HG02970 (cell line): ENCODE measurements around the gene DACT3.

Source experiments
- ATAC-seq: cut with Tn5 transposase; IDR thresholded peaks from one replicate; pipeline ENCODE4 v1.9.1; 2021; ENCODE audit warnings: mild to moderate bottlenecking, moderate library complexity, moderate number of reproducible peaks; ENCODE audit not compliant: unreplicated experiment, low FRiP score

The DACT3 gene

GRCh38 chr19:46661020-46661731 lies at the start of gene DACT3:
Gene DACT3 (minus strand): TSS chr19:46661182. CDS start chr19:46661064, 118 bp downstream.
- ATAC-seq, result peak; percentile 93

GRCh38 chr19:46710687-46711086 lies 49.7 kb upstream of the DACT3 start:
- no peak for ATAC-seq

GRCh38 chr19:46704379-46705076 lies 43.5 kb upstream of the DACT3 start:
- ATAC-seq, result no peak

DNA sequence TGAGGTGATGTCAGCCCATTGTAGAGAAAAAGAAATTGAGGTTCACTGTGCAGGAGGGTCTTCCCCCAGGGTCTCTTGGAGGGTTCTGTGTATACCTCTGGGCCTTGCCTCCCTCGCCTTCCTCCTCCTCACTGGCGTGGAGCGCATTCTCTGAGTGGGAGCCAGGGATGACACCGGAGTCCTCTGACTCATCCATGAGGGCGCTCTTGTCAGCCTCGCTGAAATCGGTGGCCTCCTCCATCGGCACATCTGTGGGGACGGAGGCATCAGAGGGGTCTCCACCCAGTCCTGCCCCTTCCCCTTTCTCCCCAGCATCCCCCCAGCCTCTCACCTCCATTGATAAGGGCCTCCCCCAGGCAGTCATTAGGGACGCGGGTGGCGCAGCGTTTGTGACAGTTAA lies 39.7 kb upstream of the DACT3 start:
- no peak for ATAC-seq

DNA sequence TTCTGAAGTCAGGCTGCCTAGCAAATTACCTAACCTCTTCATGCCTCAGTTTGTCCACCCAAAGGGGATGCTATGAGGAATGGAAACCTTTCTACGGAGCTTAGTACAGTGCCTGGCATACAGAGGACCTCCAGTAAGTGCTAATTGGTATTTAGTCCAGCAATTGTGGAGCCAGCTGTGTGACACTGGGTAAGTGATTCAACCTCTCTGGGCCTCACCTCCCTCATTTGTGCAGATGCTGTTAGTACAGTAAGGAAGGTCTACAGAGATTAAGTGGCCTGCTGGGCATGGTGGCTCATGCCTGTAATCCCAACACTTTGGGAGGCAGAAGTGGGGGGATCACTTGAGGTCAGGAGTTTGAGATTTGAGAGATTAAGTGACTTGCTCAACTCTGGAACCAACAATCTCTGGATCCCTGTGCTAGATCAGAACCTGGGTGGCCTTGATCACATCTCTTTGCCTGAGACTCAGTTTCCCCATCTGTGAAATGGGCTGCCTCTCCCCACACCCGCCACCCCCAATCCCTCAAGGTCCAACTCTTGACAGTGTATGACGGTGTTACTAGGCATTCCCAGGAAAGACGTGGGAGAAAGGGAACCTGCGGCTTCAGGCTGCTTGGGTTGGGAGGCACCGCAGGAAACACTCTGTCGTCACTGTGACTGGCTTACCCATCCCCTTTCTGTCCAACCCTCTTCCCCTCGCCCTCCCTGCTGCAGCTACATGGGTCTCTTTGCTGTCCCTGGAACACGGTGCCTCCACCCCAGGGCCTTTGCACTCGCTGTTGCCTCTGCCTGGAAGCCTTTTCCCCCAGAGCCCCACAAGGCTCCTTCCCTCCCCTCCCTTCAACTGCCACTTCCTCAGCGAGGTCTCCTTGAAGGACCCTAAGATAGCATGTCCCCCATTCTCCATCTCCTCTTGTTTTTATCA lies 37.7 kb upstream of the DACT3 start:
- ATAC-seq, result no peak

DNA sequence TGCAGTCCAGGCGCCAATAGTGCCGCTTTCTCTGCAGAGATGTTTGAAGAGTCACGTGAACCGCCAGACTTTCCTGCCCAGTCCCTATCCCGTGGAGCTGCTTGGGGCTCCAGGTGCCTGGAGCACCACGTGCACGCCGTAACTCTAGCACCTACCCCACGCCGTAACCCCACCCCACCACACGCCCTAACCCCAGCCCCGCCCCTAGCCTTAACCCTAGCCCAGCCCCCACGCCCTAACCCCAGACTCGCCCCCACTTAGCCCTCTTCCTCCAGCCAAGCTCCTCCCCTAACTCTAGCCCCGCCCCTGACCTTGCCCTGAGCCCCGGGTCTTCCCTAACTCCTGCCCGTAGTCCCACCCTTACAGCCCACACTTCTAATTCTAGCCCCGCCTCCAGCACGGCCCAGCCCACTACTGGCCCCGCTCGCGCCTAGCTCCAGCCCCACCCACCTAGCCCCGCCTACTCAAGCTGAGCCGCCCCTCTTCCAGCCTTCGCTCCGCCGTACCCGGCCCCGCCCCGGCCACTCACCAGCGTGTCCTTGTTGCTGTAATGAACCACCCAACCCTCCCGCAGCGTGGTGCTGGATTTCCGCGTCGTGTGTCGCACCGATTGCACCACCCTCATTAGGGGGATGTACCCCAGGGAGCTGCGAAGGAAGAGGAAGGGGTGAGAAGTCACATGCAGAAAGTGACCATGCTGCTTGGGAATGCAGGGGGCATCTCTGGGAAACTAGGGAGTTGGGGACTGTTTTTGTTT lies 36.4 kb upstream of the DACT3 start:
- no peak for ATAC-seq

DNA sequence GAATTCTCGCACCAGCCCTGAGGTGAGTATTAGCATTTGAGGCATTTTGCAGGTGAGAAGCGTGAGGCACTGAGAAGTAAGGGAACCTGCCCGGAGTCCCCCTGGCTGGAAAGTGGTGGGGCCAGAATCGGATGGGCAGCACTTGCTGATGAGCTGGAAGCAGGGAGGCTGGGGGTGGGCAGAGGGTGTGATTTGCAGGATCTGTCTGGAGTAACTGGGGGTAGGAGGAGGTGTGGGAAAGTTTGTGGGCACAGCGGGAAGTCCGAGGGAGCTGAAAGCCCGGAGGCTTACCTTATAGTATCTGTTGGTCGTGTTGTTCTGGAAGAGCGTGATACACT lies 35.9 kb upstream of the DACT3 start:
- ATAC-seq, result no peak

DNA sequence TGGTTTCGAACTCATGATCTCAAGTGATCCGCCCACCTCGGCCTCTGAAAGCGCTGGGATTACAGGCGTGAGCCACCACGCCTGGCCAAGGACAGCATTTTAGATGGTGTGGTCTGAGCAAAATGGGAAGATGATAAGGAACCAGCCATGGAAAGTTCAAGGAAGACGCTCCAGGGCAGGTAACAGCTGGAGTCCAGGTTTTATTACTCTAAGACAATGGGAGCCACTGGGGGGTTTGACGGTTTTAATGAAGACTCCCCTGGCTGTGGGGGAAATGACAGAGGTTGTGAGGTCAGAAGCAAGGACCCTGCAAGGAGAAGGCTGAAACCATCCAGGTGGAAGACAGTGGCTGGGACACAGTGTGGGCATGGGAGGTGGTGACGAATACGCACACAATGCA lies 35.1 kb upstream of the DACT3 start:
- ATAC-seq, result no peak

DNA sequence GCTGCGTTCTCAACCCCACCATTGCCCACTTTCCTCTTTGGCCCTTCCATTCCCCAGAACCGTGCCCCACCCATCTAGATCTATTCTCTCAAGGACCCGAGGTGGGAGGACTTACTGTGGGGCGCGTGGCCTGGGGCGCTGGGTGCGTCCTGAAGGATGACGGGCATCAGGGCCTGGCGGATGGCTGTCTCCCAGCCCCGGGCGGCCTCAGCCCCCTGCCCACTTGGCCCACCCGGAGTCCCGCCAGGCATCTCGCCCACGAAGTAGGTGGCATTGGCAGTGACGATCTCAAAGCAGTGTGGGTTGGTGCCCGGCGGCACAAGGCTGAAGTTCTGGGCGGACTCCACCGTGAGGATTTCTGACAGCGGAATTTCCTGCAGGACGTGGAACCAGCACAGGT lies 32.8 kb upstream of the DACT3 start:
- no peak for ATAC-seq

DNA sequence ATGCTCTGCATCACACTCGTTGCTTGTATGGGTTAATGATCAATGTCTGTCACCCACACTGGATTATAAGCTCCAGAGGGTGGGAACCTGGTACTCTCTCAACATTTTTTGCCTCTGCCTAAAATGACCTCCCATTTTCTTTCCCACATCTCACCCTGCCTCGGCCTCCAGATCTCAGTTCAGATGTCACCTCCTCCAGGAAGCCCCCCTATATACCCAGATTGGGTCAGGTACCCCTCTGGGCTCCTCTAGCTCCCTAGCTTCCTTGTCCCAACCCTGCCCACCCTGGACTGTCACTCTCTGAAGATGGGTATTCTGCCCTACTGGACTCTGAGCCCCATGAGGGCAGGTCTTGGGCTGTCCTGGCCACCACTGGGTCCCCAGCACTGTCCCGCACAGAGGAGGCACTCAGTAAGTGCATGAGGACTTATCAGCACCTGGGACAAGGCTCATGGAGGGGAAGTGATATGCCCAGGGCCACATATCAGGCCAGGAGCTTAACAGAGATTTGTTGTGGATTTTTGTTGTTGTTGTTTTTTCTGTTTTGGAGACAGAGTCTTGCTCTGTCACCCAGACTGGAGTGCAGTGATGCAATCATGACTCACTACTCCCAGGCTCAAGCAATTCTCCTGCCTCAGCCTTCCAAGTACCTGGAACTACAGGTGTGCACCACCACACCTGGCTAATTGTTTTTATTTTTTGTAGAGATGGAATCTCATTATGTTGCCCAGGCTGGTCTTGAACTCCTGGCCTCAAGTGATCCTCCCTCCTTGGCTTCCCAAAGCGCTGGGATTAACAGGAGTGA lies 32.1 kb upstream of the DACT3 start:
- ATAC-seq, result no peak

DNA sequence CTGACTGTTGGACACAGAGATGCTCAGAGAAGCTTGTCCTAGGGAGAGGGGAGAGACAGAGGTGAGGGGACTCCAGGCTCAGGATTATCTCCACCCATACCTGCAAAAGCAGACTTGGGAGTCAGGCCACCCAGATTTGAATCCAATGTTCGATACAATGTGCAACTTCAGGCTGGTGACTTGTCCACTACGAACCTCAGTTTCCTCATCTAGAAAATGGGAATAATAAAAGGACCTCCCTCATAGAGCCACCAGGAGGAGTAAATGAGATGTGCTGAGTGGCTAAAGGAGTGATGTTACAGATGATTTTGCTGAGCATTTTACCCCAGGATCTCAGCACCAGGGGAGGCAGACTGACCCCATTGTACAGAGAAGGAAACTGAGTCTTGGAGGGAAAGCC lies 31.0 kb upstream of the DACT3 start:
- ATAC-seq, result no peak

DNA sequence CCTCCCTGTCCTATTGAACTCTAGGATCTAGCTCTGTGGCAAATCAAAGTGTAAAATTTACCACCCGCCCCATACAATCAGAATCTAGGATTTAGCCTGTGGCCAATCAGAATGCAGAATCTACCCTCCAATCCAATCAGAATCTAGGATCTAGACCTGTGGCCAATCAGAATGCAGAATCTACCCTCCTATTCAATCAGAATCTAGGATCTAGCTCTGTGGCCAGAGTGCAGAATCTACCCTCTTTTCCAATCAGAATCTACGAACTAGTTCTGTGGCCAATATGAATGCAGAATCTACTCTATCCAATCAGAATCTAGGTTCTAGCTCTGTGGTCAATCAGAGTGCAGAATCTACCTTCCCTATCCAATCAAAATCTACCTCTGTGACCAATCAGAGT lies 30.1 kb upstream of the DACT3 start:
- ATAC-seq, result no peak

GRCh38 chr19:46689358-46689757 lies 28.4 kb upstream of the DACT3 start:
- ATAC-seq, result no peak

- no peak for ATAC-seq
Observed at GRCh38 chr19:46687438-46688145, 26.6 kb upstream of the DACT3 start.

- no peak for ATAC-seq
Observed at GRCh38 chr19:46685189-46685588, 24.2 kb upstream of the DACT3 start.

DNA sequence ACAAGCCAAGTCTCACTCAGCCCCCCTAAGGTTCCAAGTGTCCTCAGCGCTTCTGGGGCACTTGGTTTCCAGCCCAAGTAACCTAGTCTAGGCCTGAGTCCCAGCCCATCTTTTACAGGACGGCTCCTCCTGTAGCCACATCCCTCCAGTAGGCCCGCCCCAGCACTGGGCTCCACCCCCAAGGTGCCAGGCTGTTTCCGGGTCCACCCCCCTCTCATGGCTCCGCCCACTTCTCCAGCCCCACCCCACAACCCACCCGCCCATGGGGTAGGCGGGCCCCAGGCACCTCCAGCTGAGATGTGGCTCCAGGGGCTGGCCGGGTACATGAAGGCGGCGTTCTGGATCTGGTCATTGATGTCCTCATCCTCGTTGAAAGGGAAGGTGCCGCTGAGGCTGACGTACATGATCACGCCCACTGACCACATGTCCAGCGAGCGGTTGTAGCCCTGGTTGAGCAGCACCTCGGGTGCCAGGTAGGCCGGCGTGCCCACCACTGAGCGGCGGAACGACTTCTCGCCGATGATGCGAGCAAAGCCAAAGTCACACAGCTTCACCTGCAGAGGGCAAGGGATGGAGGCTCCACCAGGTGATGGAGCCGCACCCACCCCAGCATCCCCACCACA lies 17.2 kb upstream of the DACT3 start:
- no peak for ATAC-seq

DNA sequence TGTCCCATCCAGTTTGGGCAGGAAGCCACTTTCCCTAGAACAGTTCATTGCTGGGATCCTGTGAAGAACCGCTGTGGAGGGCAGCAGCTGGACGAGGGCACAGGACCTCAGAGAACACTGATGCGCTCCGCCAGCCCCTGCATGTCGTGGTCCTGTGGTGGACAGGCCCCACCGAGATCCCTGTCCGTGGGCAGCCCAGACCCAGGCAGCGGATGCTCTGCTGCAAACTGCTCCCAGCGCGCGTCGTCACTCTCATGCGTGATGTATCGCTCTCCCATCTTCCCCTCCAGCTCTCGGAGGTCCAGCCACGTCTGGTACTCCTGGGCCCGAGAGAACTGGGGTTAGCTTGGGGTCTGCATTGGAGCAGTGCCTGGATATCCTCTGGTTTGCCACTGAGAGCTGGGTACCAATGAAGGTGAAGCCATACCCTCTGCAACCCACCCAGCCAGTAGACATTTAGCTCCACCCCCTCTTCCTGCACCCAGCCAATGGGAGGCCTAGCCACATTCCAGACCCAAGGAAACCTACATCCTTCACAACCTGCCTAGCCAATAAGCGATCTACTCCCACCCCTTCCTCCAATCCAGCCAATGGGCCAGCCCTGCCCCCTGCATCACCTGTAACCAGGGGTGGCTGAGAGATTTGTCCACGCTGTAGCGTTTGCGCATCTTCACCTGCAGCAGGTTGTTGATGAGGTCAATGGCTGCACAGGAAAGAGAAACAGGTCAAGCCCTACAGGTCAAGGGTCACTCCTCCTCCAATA lies 13.6 kb upstream of the DACT3 start:
- no peak for ATAC-seq

DNA sequence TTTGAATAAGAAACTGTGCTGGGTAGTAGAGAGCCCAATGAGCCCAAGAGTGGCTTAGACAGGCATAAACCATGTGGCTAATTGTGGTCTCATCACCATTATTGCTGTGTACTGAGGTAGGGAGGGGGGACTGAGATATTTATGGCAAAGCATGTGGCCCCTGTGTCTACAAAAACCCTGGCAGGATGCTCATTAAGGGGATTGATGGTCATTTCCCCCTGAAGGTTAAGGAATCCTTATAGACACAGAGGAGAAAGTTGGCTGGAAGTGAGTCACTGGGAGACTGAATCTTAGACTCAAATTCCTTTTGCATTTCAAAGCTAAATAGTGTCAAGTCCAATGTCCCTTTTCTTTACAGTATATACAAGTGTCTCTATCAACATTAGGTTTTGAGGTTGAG lies 9.8 kb upstream of the DACT3 start:
- ATAC-seq, result no peak
